GM12878 (cell line): ENCODE data around the gene NOS3. TPM values are rescaled to one million over a fixed set of nuclear protein-coding genes. Genes with fewer than 3 reads are reported as not detected.

Experiments used
- ATAC-seq: fragments of 200-7000 bp; cut with Tn5 transposase; 3 replicates; pipeline ENCODE4 v1.9.1; 2020; ENCODE audit warnings: mild to moderate bottlenecking, moderate library complexity
- BruUV-seq: library from RNA; stranded (reverse); fragments of 400-500 nt; replicated peaks from 2 replicates; lab custom pipeline; 2021; lab: Mats Ljungman, UMichigan
- CTCF ChIA-PET: fragments of 300-600 bp; sonication (Branson Sonifier 250); formaldehyde crosslinking; extraction: SDS; loops from one replicate; lab custom pipeline; 2021; ENCODE audit warnings: inconsistent platforms; lab: Yijun Ruan, JAX
- POLR2A ChIA-PET: fragments of 350-600 bp; formaldehyde crosslinking; extraction: SDS; loops from one replicate; lab custom pipeline; 2021; ENCODE audit warnings: inconsistent platforms; lab: Charles Lee
- RAD21 ChIA-PET: fragments of 300-600 bp; sonication (Branson Sonifier 250); formaldehyde crosslinking; loops from one replicate; lab custom pipeline; 2023; ENCODE audit warnings: antibody characterized with exemption; ENCODE audit not compliant: unreplicated experiment; lab: Charles Lee
- SMC1A ChIA-PET: fragments of 300-600 bp; sonication (Branson Sonifier 250); formaldehyde crosslinking; loops from one replicate; lab custom pipeline; 2023; ENCODE audit not compliant: unreplicated experiment, uncharacterized antibody; lab: Charles Lee
- DNase-seq: peaks from one replicate; pipeline ENCODE4 v3.0.0-alpha.2; 2011; ENCODE audit warnings: low read depth, low spot score
- FAIRE-seq: peaks from 3 replicates; lab custom pipeline; 2011; peaks lifted over from hg19 to GRCh38; lab: Jason Lieb, UNC
- H2AFZ ChIP-seq: 2 replicates; pipeline ENCODE4 v1.6.0; 2011; ENCODE audit warnings: low read depth, low read length, control low read depth; ENCODE audit not compliant: control insufficient read depth
- H3K27ac ChIP-seq: 2 replicates; pipeline ENCODE4 v1.5.1; 2011; ENCODE audit warnings: control low read depth; ENCODE audit not compliant: control insufficient read depth, insufficient read depth
- H3K27me3 ChIP-seq, 2 experiments: replicated peaks in 1 of 2; 2 replicates each; pipeline versions ENCODE4 v1.6.0 to v1.6.1; 2011; ENCODE audit warnings: low read length in 1 of 2; ENCODE audit not compliant: control insufficient read depth in 2 of 2, insufficient read depth in 2 of 2
- H3K36me3 ChIP-seq, 2 experiments: 2 replicates each; pipeline ENCODE4 v1.5.1; 2011; ENCODE audit warnings: low read length in 1 of 2; ENCODE audit not compliant: control insufficient read depth in 2 of 2, insufficient read depth in 2 of 2
- H3K4me1 ChIP-seq: 2 replicates; pipeline ENCODE4 v1.6.1; 2011; ENCODE audit warnings: mild to moderate bottlenecking, low read length, moderate library complexity, mixed read lengths; ENCODE audit not compliant: control insufficient read depth, insufficient read depth
- H3K4me2 ChIP-seq: 2 replicates; pipeline ENCODE4 v1.6.0; 2011; ENCODE audit warnings: control low read depth; ENCODE audit not compliant: control insufficient read depth, insufficient read depth
- H3K4me3 ChIP-seq: fragments of 200-600 bp; sonication (generic); 2 replicates; pipeline ENCODE4 v1.5.1; 2016
- H3K79me2 ChIP-seq: 2 replicates; pipeline ENCODE4 v1.6.0; 2011; ENCODE audit warnings: low read length; ENCODE audit not compliant: control insufficient read depth, insufficient read depth
- H3K9ac ChIP-seq: 2 replicates; pipeline ENCODE4 v1.8.0; 2011; ENCODE audit warnings: low read length, control low read depth, mixed read lengths; ENCODE audit not compliant: control insufficient read depth, insufficient read depth
- H3K9me3 ChIP-seq: replicated peaks from 3 replicates; pipeline ENCODE4 v1.5.1; 2011; ENCODE audit warnings: mild to moderate bottlenecking, low read length; ENCODE audit not compliant: control insufficient read depth, insufficient read depth
- H4K20me1 ChIP-seq: 2 replicates; pipeline ENCODE4 v1.6.0; 2011; ENCODE audit not compliant: control insufficient read depth, insufficient read depth
- BMI1 ChIP-seq: fragments of 450-650 bp; IDR thresholded peaks from 2 replicates; pipeline ENCODE4 v1.6.1; 2016; ENCODE audit warnings: mild to moderate bottlenecking, moderate library complexity, borderline replicate concordance
- CREM ChIP-seq: IDR thresholded peaks from 2 replicates; pipeline ENCODE4 v1.6.1; 2014; ENCODE audit warnings: antibody characterized with exemption, low read depth
- GABPA ChIP-seq: IDR thresholded peaks from 2 replicates; pipeline ENCODE4 v1.6.1; 2014; ENCODE audit warnings: antibody characterized with exemption, low read depth, mild to moderate bottlenecking, inconsistent platforms
- HDAC2 ChIP-seq: fragments of 200-600 bp; sonication (generic); IDR thresholded peaks from 2 replicates; pipeline ENCODE4 v1.6.1; 2017
- KAT2A ChIP-seq: conservative IDR thresholded peaks from 2 replicates; pipeline ENCODE4 v1.6.1; 2011; ENCODE audit warnings: low read depth, low read length; ENCODE audit not compliant: control insufficient read depth
- PML ChIP-seq: IDR thresholded peaks from 2 replicates; pipeline ENCODE4 v1.6.1; 2012; ENCODE audit warnings: low read length, inconsistent platforms
- RFX5 ChIP-seq: IDR thresholded peaks from 2 replicates; pipeline ENCODE4 v1.6.1; 2011; ENCODE audit warnings: low read depth, low read length, improper control_type of control experiment
- SIN3A ChIP-seq: IDR thresholded peaks from 2 replicates; pipeline ENCODE4 v1.6.1; 2012; ENCODE audit warnings: low read depth, low read length, improper control_type of control experiment
- SMC3 ChIP-seq: IDR thresholded peaks from 2 replicates; pipeline ENCODE4 v1.6.1; 2011; ENCODE audit warnings: low read length, improper control_type of control experiment, borderline replicate concordance
- SRF ChIP-seq, 2 experiments: IDR thresholded peaks; 2 replicates each; pipeline ENCODE4 v1.6.1; 2011; ENCODE audit warnings: low read depth in 2 of 2, low read length in 2 of 2, mild to moderate bottlenecking in 1 of 2, moderate library complexity in 1 of 2
- TAF1 ChIP-seq: IDR thresholded peaks from 2 replicates; pipeline ENCODE4 v1.6.1; 2011; ENCODE audit warnings: mild to moderate bottlenecking, low read depth, low read length, borderline replicate concordance
- ZNF384 ChIP-seq: IDR thresholded peaks from 2 replicates; pipeline ENCODE4 v1.6.1; 2012; ENCODE audit warnings: low read depth, mild to moderate bottlenecking, low read length, improper control_type of control experiment, borderline replicate concordance
- WGBS: methylation state at CpG from one replicate; pipeline ENCODE4 v1.1.6; 2016; ENCODE audit warnings: low lambda C conversion rate; ENCODE audit not compliant: insufficient replicate concordance, insufficient coverage; ENCODE audit errors: missing lambda C conversion rate; 5-methylcytosine and 5-hydroxymethylcytosine counted together
- in situ Hi-C: fragments of 300-500 bp; cut with MboI; formaldehyde crosslinking; loops from 9 replicates; pipeline ENCODE4 v1.14.3; 2018; ENCODE audit warnings: mixed read lengths
- intact Hi-C: fragments of 100-400 bp; cut with micrococcal nuclease; formaldehyde crosslinking; loops from one replicate; pipeline ENCODE4 v1.14.2; 2022; ENCODE audit not compliant: unreplicated experiment
- polyA plus RNA-seq, 11 experiments: library from polyadenylated mRNA; depleted of rRNA in 4 of 11; unstranded in 6 of 11; stranded (reverse) in 5 of 11; fragments of >200 nt; fragmentation: Nextera tagmentation in 4 of 11; fragmentation: Illumina TruSeq in 1 of 11; extraction: Ambion mirVana in 4 of 11; extraction: Trizol in 1 of 11; gene quantifications; 1 replicate in 1 of 11; 2 replicates in 10 of 11; pipeline versions ENCODE4 v1.2.1 to v1.2.3, GENCODE V29; 2011 to 2016; ENCODE audit warnings: inconsistent platforms in 2 of 11, missing spikeins in 2 of 11, low read depth in 1 of 11
- total RNA-seq, 4 experiments: library from RNA; depleted of rRNA in 3 of 4; stranded (reverse); fragments of >200 nt in 3 of 4; fragmentation: Illumina TruSeq in 1 of 4; extraction: Trizol in 1 of 4; gene quantifications; 2 replicates each; pipeline versions ENCODE4 v1.2.1 to v1.2.3, GENCODE V29; 2013 to 2021
- TF ChIP-seq, protein P1 (sequence below): IDR thresholded peaks from 2 replicates; pipeline ENCODE4 v1.6.1; 2012; ENCODE audit warnings: improper control_type of control experiment, low read depth, low read length; ENCODE audit not compliant: insufficient replicate concordance
- TF ChIP-seq, protein P2 (sequence below): fragments of 450-650 bp; IDR thresholded peaks from 2 replicates; pipeline ENCODE4 v1.6.1; 2017; ENCODE audit warnings: mild to moderate bottlenecking
- TF ChIP-seq, protein P3 (sequence below): IDR thresholded peaks from 2 replicates; pipeline ENCODE4 v1.6.1; 2011; ENCODE audit warnings: mild to moderate bottlenecking, low read depth, low read length, moderate library complexity; ENCODE audit not compliant: insufficient replicate concordance
- TF ChIP-seq, protein P4 (sequence below): fragments of 450-650 bp; IDR thresholded peaks from 2 replicates; pipeline ENCODE4 v1.6.1; 2017; ENCODE audit warnings: borderline replicate concordance

Gene NOS3
- total and polyA plus RNA-seq, 10 of the 15 experiments (the other 5 are each of a cell fraction or from before 2014, with no cell fraction given) = 0.06 to 0.92 (median 0.30) TPM; not detected in 3

DNA sequence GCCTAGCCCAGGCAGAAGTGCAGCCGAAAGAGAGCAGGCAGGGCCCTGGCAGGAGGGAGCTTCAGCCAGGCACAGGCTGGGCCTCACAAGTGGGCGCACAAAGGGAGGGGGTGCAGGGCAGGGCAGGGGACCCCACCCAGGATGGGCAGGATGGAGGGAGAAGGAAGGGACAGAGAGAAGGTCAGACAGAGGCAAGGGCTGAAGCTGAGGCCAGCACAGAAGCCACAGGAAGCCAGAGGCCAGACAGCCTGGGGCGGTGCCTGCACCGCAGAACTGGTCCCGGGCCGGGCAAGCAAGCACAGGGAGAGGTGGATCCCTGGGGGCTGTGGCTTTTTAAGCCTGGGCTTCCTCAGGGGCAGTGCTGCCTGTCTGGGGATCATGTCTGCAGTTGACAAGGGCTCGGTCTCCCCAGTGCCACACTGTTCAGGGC lies 16.7 kb downstream of the NOS3 start:
- H3K4me3 ChIP-seq = no peak overlapping the region
- no peak for ATAC-seq
- H3K4me2 ChIP-seq = no peak overlapping the region
- TF ChIP-seq KAT2A (no peak), CREM (no peak), SMC3 (no peak), SRF (IDR thresholded peaks at IDR 0.05; ENCODE audit: low read depth in 2 of 2, low read length in 2 of 2) (no peak), BMI1 (no peak), PML (no peak), GABPA (no peak), ZNF384 (no peak), HDAC2 (no peak), TAF1 (no peak), RFX5 (no peak), SIN3A (no peak)
- TF ChIP-seq, protein P1, sequence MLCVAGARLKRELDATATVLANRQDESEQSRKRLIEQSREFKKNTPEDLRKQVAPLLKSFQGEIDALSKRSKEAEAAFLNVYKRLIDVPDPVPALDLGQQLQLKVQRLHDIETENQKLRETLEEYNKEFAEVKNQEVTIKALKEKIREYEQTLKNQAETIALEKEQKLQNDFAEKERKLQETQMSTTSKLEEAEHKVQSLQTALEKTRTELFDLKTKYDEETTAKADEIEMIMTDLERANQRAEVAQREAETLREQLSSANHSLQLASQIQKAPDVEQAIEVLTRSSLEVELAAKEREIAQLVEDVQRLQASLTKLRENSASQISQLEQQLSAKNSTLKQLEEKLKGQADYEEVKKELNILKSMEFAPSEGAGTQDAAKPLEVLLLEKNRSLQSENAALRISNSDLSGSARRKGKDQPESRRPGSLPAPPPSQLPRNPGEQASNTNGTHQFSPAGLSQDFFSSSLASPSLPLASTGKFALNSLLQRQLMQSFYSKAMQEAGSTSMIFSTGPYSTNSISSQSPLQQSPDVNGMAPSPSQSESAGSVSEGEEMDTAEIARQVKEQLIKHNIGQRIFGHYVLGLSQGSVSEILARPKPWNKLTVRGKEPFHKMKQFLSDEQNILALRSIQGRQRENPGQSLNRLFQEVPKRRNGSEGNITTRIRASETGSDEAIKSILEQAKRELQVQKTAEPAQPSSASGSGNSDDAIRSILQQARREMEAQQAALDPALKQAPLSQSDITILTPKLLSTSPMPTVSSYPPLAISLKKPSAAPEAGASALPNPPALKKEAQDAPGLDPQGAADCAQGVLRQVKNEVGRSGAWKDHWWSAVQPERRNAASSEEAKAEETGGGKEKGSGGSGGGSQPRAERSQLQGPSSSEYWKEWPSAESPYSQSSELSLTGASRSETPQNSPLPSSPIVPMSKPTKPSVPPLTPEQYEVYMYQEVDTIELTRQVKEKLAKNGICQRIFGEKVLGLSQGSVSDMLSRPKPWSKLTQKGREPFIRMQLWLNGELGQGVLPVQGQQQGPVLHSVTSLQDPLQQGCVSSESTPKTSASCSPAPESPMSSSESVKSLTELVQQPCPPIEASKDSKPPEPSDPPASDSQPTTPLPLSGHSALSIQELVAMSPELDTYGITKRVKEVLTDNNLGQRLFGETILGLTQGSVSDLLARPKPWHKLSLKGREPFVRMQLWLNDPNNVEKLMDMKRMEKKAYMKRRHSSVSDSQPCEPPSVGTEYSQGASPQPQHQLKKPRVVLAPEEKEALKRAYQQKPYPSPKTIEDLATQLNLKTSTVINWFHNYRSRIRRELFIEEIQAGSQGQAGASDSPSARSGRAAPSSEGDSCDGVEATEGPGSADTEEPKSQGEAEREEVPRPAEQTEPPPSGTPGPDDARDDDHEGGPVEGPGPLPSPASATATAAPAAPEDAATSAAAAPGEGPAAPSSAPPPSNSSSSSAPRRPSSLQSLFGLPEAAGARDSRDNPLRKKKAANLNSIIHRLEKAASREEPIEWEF = no peak
- TF ChIP-seq, protein P2, sequence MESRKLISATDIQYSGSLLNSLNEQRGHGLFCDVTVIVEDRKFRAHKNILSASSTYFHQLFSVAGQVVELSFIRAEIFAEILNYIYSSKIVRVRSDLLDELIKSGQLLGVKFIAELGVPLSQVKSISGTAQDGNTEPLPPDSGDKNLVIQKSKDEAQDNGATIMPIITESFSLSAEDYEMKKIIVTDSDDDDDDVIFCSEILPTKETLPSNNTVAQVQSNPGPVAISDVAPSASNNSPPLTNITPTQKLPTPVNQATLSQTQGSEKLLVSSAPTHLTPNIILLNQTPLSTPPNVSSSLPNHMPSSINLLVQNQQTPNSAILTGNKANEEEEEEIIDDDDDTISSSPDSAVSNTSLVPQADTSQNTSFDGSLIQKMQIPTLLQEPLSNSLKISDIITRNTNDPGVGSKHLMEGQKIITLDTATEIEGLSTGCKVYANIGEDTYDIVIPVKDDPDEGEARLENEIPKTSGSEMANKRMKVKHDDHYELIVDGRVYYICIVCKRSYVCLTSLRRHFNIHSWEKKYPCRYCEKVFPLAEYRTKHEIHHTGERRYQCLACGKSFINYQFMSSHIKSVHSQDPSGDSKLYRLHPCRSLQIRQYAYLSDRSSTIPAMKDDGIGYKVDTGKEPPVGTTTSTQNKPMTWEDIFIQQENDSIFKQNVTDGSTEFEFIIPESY = no peak
- TF ChIP-seq, protein P3, sequence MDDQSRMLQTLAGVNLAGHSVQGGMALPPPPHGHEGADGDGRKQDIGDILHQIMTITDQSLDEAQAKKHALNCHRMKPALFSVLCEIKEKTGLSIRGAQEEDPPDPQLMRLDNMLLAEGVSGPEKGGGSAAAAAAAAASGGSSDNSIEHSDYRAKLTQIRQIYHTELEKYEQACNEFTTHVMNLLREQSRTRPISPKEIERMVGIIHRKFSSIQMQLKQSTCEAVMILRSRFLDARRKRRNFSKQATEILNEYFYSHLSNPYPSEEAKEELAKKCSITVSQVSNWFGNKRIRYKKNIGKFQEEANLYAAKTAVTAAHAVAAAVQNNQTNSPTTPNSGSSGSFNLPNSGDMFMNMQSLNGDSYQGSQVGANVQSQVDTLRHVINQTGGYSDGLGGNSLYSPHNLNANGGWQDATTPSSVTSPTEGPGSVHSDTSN = no peak
- TF ChIP-seq, protein P4, sequence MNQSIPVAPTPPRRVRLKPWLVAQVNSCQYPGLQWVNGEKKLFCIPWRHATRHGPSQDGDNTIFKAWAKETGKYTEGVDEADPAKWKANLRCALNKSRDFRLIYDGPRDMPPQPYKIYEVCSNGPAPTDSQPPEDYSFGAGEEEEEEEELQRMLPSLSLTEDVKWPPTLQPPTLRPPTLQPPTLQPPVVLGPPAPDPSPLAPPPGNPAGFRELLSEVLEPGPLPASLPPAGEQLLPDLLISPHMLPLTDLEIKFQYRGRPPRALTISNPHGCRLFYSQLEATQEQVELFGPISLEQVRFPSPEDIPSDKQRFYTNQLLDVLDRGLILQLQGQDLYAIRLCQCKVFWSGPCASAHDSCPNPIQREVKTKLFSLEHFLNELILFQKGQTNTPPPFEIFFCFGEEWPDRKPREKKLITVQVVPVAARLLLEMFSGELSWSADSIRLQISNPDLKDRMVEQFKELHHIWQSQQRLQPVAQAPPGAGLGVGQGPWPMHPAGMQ = no peak

More for the DNA sequence above, 16.7 kb downstream of the NOS3 start:
- Histone ChIP-seq H2AFZ (no peak overlapping the region), H4K20me1 (no peaks in the 10 kb centered on the region), H3K79me2 (no peaks in the 10 kb centered on the region), H3K27me3 (no peaks in the 10 kb centered on the region; a peak in 1 of 4 replicates), H3K4me1 (no peaks in the 10 kb centered on the region), H3K27ac (no peak overlapping the region), H3K9me3 (no peaks in the 10 kb centered on the region), H3K36me3 (no peaks in the 10 kb centered on the region), H3K9ac (no peak overlapping the region)
- no TSS peak for BruUV-seq
- in situ Hi-C loops (no loop called here), intact Hi-C loops (no loop called here)
- SMC1A ChIA-PET = interaction anchor here (0.6 to 2.2 kb wide), 3 partner anchors 21 to 109 kb away, joined by 3 to 5 read pairs (median 4); partner anchors contain the start of gene ABCB8
- POLR2A ChIA-PET = no interaction called here
- CTCF ChIA-PET = interaction anchor here (0.7 to 4.3 kb wide), 9 partner anchors 11 to 276 kb away, joined by 3 to 35 read pairs (median 5); partner anchors contain the start of genes ABCB8 and ATG9B
- FAIRE-seq = no peak
- RAD21 ChIA-PET = no interaction called here
- WGBS = 63% methylated on average over 7 of the region's 7 CpGs
- DNase-seq = no peak
